GM18519 (cell line): ENCODE data around the gene ICA1.
"Not testable (repeated sequence)": the region's sequence is repeated elsewhere in the genome, so short reads cannot be mapped to it uniquely, and the experiment has no call there.

Experiments used
- ATAC-seq: cut with Tn5 transposase; IDR thresholded peaks from one replicate; pipeline ENCODE4 v1.9.1; 2021; ENCODE audit warnings: mild to moderate bottlenecking, moderate library complexity; ENCODE audit not compliant: unreplicated experiment, low FRiP score

Gene ICA1

DNA sequence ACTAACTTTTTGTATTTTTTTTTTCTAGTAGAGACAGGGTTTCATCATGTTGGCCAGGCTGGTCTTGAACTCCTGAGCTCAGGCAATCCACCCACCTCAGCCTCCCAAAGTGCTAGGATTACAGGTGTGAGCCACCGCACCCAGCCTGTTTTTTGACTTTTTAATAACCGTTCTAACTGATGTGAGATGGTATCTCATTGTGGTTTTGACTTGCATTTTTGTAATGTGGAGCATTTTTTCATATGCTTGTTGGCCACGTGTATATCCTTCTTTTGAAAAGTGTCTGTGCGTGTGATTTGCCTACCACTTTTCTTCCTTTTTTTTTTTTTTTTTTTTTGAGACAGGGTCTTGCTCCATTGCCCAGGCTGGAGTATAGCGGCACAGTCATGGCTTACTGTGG, 198.7 kb downstream of the ICA1 start:
- ATAC-seq, result not testable (repeated sequence)
